Spleen (tissue), 11 donors: ENCODE measurements around the gene MYL5. TPM values are rescaled to one million over a fixed set of nuclear protein-coding genes. Genes with fewer than 3 reads are reported as not detected.

ENCODE experiments used
- DNase-seq: peaks from one replicate; pipeline ENCODE4 v3.0.0-alpha.2; 2020
- H3K27ac ChIP-seq, 8 donors: fragments of 200-600 bp; sonication (generic) in 7 of 8; 1 replicate in 4 of 8; 2 replicates in 4 of 8; pipeline versions ENCODE4 v1.5.0 to v1.8.0; 2016 to 2021; ENCODE audit warnings: inconsistent platforms in 4 of 8, mild to moderate bottlenecking in 4 of 8, moderate library complexity in 1 of 8
- H3K27me3 ChIP-seq, 7 donors: fragments of 200-600 bp; sonication (generic) in 6 of 7; replicated peaks in 1 of 7; 1 replicate in 4 of 7; 2 replicates in 3 of 7; pipeline versions ENCODE4 v1.5.0 to v1.8.0; 2016 to 2021; ENCODE audit warnings: inconsistent platforms in 3 of 7, mild to moderate bottlenecking in 1 of 7
- H3K36me3 ChIP-seq, 6 donors: fragments of 200-600 bp; sonication (generic) in 5 of 6; 1 replicate in 4 of 6; 2 replicates in 2 of 6; pipeline versions ENCODE4 v1.5.0 to v1.8.0; 2016 to 2021; ENCODE audit warnings: inconsistent platforms in 2 of 6
- H3K4me1 ChIP-seq, 6 donors: fragments of 200-600 bp; sonication (generic) in 5 of 6; 1 replicate in 3 of 6; 2 replicates in 3 of 6; pipeline versions ENCODE4 v1.5.0 to v1.8.0; 2016 to 2021; ENCODE audit warnings: inconsistent platforms in 3 of 6
- H3K4me3 ChIP-seq, 8 donors: fragments of 200-600 bp; sonication (generic) in 7 of 8; 1 replicate in 4 of 8; 2 replicates in 4 of 8; pipeline versions ENCODE4 v1.5.0 to v1.8.0; 2016 to 2021; ENCODE audit warnings: inconsistent platforms in 4 of 8, mild to moderate bottlenecking in 4 of 8, moderate library complexity in 2 of 8
- H3K9me3 ChIP-seq, 8 donors: fragments of 200-600 bp; sonication (generic) in 7 of 8; 1 replicate in 4 of 8; 2 replicates in 4 of 8; pipeline versions ENCODE4 v1.5.0 to v1.8.0; 2016 to 2021; ENCODE audit warnings: inconsistent platforms in 4 of 8
- POLR2A ChIP-seq, 3 donors: fragments of 450-650 bp; IDR thresholded peaks; one replicate each; pipeline ENCODE4 v1.5.1; 2017; ENCODE audit warnings: antibody characterized with exemption in 3 of 3, mild to moderate bottlenecking in 1 of 3
- POLR2AphosphoS5 ChIP-seq, 3 donors: sonication (generic); formaldehyde crosslinking; IDR thresholded peaks; one replicate each; pipeline ENCODE4 v1.5.1; 2017; ENCODE audit warnings: antibody characterized with exemption in 3 of 3
- WGBS, 5 donors: extraction: QIAGEN DNeasy Blood & Tissue Kit in 3 of 5; methylation state at CpG; one replicate each; pipeline versions ENCODE4 v1.1.5 to v1.1.7; 2013 to 2018; 5-methylcytosine and 5-hydroxymethylcytosine counted together
- intact Hi-C: fragments of 100-400 bp; cut with DNase I; formaldehyde crosslinking; loops from one replicate; pipeline ENCODE4 v1.15.0; 2023; ENCODE audit warnings: low total_unique reads
- polyA plus RNA-seq, 3 donors: library from polyadenylated mRNA; stranded (reverse); fragments of 200-250 nt; gene quantifications; one replicate each; pipeline ENCODE4 v1.2.1, GENCODE V29; 2013
- total RNA-seq, 7 donors: library from RNA; depleted of rRNA in 3 of 7; stranded (reverse); fragments of >200 nt in 3 of 7; fragmentation: NEBNext Ultra II Directional in 4 of 7; extraction: Animal tissue kit (Norgen Biotek cat#: 25700) in 4 of 7; gene quantifications; one replicate each; pipeline versions ENCODE4 v1.1.0 to v1.2.1, GENCODE V29; 2016 to 2021
- TF ChIP-seq, protein P1 (sequence below), 11 experiments: fragments of 200-600 bp in 7 of 11; fragments of 450-650 bp in 4 of 11; sonication (generic) in 4 of 11; IDR thresholded peaks in 8 of 11; conservative IDR thresholded peaks in 3 of 11; 1 replicate in 7 of 11; 2 replicates in 4 of 11; pipeline versions ENCODE4 v1.4.0 to v1.8.0; 2016 to 2021; ENCODE audit warnings: antibody characterized with exemption in 11 of 11, inconsistent platforms in 4 of 11, mild to moderate bottlenecking in 1 of 11
- donor health status: healthy with polysubstance abuse.
- donor health status: DM: no; HTN: no; CAD: no; lungs with moderate emphysema.
- donor health status: DM: no; HTN: no; CAD: no.
- donor health status: Bipolar disorder and iron deficiency.
- donor health status: healthy.
- donor health status: DM: no; HTN: no; CAD: no.
- donor health status: DM: yes; HTN: yes; CAD: no.

MYL5 gene
- total and polyA plus RNA-seq, 10 donors, result 9.2 to 32.6 (median 19.2) TPM

DNA sequence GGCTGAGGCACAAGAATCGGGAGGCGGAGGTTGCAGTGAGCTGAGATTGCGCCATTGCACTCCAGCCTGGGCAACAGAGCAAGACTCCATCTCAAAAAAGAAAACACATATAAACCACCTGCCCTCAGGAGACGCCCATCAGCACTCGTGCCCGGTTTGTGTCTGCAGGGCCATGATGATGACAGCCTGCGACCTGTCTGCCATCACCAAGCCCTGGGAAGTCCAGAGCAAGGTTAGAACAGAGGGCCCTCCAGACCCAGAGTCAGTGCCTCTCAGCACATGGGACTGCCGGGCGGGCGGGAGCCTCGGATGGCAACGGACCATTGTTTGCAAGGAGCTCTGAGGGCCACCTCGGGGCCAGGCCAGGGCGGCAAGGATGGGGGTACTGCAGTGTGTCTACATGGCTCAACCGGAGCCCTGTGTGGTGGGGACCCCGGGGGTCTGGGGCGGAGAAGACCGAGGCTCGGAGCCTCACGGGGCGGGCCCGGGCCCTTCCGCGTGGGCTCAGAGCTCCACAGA is 9.6 kb upstream of the MYL5 start:
- intact Hi-C loops, result no loop called here
- 95 to 98% (median 97%) methylated on average over 16 to 24 of the region's 24 CpGs for WGBS, 5 donors
- Histone ChIP-seq H3K4me1 (peaks cover 3 to 34% (median 19%) of the 10 kb centered on the region in 6 donors), H3K27me3 (no peaks in the 10 kb centered on the region), H3K27ac (no peak overlapping the region), H3K9me3 (no peaks in the 10 kb centered on the region), H3K4me3 (peak overlapping the region in 3 of 8 donors; percentile 69 to 98 (median 92)), H3K36me3 (peaks cover 0 to 8% (median 0%) of the 10 kb centered on the region in 6 donors)
- TF ChIP-seq POLR2AphosphoS5 (IDR thresholded peaks at IDR 0.05), result no peak
- no peak for TF ChIP-seq POLR2A (IDR thresholded peaks at IDR 0.05)
- TF ChIP-seq, protein P1, sequence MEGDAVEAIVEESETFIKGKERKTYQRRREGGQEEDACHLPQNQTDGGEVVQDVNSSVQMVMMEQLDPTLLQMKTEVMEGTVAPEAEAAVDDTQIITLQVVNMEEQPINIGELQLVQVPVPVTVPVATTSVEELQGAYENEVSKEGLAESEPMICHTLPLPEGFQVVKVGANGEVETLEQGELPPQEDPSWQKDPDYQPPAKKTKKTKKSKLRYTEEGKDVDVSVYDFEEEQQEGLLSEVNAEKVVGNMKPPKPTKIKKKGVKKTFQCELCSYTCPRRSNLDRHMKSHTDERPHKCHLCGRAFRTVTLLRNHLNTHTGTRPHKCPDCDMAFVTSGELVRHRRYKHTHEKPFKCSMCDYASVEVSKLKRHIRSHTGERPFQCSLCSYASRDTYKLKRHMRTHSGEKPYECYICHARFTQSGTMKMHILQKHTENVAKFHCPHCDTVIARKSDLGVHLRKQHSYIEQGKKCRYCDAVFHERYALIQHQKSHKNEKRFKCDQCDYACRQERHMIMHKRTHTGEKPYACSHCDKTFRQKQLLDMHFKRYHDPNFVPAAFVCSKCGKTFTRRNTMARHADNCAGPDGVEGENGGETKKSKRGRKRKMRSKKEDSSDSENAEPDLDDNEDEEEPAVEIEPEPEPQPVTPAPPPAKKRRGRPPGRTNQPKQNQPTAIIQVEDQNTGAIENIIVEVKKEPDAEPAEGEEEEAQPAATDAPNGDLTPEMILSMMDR (IDR thresholded peaks at IDR 0.05 in 8 of 11, conservative IDR thresholded peaks at IDR 0.05 in 3 of 11), result no peak
- peak; percentile 76 for DNase-seq

DNA sequence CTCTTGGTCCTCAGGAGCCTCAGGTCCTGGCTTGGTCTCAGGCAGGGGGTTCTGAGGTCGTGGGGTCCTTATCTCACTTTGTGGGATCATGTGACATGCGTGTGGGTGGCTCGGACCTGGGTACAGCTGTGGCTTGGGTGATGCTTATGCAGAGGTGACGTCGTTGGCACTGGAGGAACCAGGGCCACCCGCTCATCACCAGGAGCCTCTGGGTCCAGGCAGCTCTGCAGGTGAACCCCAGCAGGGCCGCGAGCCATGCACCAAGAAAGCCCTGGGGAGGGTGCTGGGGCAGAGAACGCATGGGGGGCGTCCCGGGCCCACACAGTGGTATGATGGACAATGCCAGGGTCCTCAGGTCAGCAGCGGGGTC is 9.0 kb upstream of the MYL5 start:
- Histone ChIP-seq H3K27ac (no peak overlapping the region), H3K4me1 (peaks cover 3 to 34% (median 19%) of the 10 kb centered on the region in 6 donors), H3K36me3 (peaks cover 0 to 14% (median under 1%) of the 10 kb centered on the region in 6 donors), H3K27me3 (no peaks in the 10 kb centered on the region), H3K9me3 (no peaks in the 10 kb centered on the region), H3K4me3 (no peak overlapping the region)
- WGBS, 5 donors, result 86 to 92% (median 90%) methylated on average over 10 to 12 of the region's 12 CpGs
- DNase-seq, result no peak
- TF ChIP-seq POLR2A (IDR thresholded peaks at IDR 0.05) (no peak), POLR2AphosphoS5 (IDR thresholded peaks at IDR 0.05) (no peak)
- TF ChIP-seq, protein P1 (IDR thresholded peaks at IDR 0.05 in 8 of 11, conservative IDR thresholded peaks at IDR 0.05 in 3 of 11), result no peak
- intact Hi-C loops, result no loop called here

- Histone ChIP-seq H3K27ac (no peak overlapping the region), H3K36me3 (peaks cover 0 to 19% (median 6%) of the 10 kb centered on the region in 6 donors), H3K4me3 (no peak overlapping the region), H3K9me3 (no peaks in the 10 kb centered on the region), H3K4me1 (peaks cover 3 to 34% (median 19%) of the 10 kb centered on the region in 6 donors), H3K27me3 (no peaks in the 10 kb centered on the region)
- no peak for TF ChIP-seq POLR2A (IDR thresholded peaks at IDR 0.05)
- TF ChIP-seq, protein P1 (IDR thresholded peaks at IDR 0.05 in 8 of 11, conservative IDR thresholded peaks at IDR 0.05 in 3 of 11), result no peak
- TF ChIP-seq POLR2AphosphoS5 (IDR thresholded peaks at IDR 0.05), result peak in 1 of 3 donors; percentile 14
- intact Hi-C loops, result no loop called here
- 63 to 86% (median 80%) methylated on average over 11 to 22 of the region's 22 CpGs for WGBS, 5 donors
- DNase-seq, result peak; percentile 71
Measured at GRCh38 chr4:665751-666435, 8.4 kb upstream of the MYL5 start.

GRCh38 chr4:666436-666810 is 7.9 kb upstream of the MYL5 start:
- no peaks in the 10 kb centered on the region for H3K27me3 ChIP-seq
- TF ChIP-seq POLR2AphosphoS5 (IDR thresholded peaks at IDR 0.05), result no peak
- no peak for TF ChIP-seq POLR2A (IDR thresholded peaks at IDR 0.05)
- TF ChIP-seq, protein P1 (IDR thresholded peaks at IDR 0.05 in 8 of 11, conservative IDR thresholded peaks at IDR 0.05 in 3 of 11), result no peak
- no peak overlapping the region for H3K4me3 ChIP-seq
- 87 to 94% (median 90%) methylated on average over 10 to 22 of the region's 22 CpGs for WGBS, 5 donors
- peak; percentile 72 for DNase-seq
- no peak overlapping the region for H3K27ac ChIP-seq
- peaks cover 0 to 23% (median 11%) of the 10 kb centered on the region in 6 donors for H3K36me3 ChIP-seq
- H3K9me3 ChIP-seq, result no peaks in the 10 kb centered on the region
- intact Hi-C loops, result no loop called here
- H3K4me1 ChIP-seq, result peaks cover 3 to 34% (median 19%) of the 10 kb centered on the region in 6 donors
